SU-DHL-6 (cell line): ENCODE results near the gene LGALS4.
"Not testable (repeated sequence)": the region's sequence is repeated elsewhere in the genome, so short reads cannot be mapped to it uniquely, and the experiment has no call there.

ENCODE experiments used
- H2AFZ ChIP-seq: fragments of 200-600 bp; sonication (generic); 2 replicates; pipeline ENCODE4 v1.6.1; 2014; ENCODE audit warnings: low read depth, mild to moderate bottlenecking, moderate library complexity, mixed read lengths, antibody characterized with exemption, low read length; ENCODE audit not compliant: severe bottlenecking
- H3F3A ChIP-seq: fragments of 200-600 bp; shearing (Covaris generic); 2 replicates; pipeline ENCODE4 v1.6.0; 2016; ENCODE audit warnings: antibody characterized with exemption, mild to moderate bottlenecking; ENCODE audit not compliant: insufficient read depth
- H3K27ac ChIP-seq: fragments of 200-600 bp; sonication (generic); 2 replicates; pipeline ENCODE4 v1.5.1; 2016; ENCODE audit warnings: low read depth, mild to moderate bottlenecking, low read length, moderate library complexity, mixed read lengths
- H3K27me3 ChIP-seq: fragments of 200-600 bp; sonication (generic), shearing (Covaris generic); 2 replicates; pipeline ENCODE4 v1.6.0; 2014; ENCODE audit warnings: mild to moderate bottlenecking, low read length
- H3K36me3 ChIP-seq: fragments of 200-600 bp; sonication (generic); 2 replicates; pipeline ENCODE4 v1.6.1; 2014; ENCODE audit warnings: mild to moderate bottlenecking, low read length, mixed read lengths
- H3K4me2 ChIP-seq: fragments of 300-600, 200-600 bp; shearing (Covaris generic), sonication (generic); 2 replicates; pipeline ENCODE4 v1.6.0; 2014; ENCODE audit warnings: low read length, low read depth, mild to moderate bottlenecking; ENCODE audit not compliant: poor library complexity, severe bottlenecking
- H3K4me3 ChIP-seq: fragments of 200-600 bp; sonication (generic); 2 replicates; pipeline ENCODE4 v1.5.1; 2014; ENCODE audit warnings: antibody characterized with exemption, low read length, mild to moderate bottlenecking, mixed read lengths; ENCODE audit not compliant: insufficient read depth, poor library complexity, severe bottlenecking
- H3K79me2 ChIP-seq: fragments of 200-600 bp; sonication (generic); 2 replicates; pipeline ENCODE4 v1.6.1; 2014; ENCODE audit warnings: mild to moderate bottlenecking, low read length, moderate library complexity; ENCODE audit not compliant: insufficient read depth
- H3K9ac ChIP-seq: fragments of 200-600 bp; sonication (generic); 2 replicates; pipeline ENCODE4 v1.7.0; 2014; ENCODE audit warnings: mild to moderate bottlenecking, low read length
- H3K9me2 ChIP-seq: fragments of 200-600 bp; sonication (generic); replicated peaks from 2 replicates; pipeline ENCODE4 v1.6.1; 2014; ENCODE audit warnings: low read length; ENCODE audit not compliant: insufficient read depth
- H3K9me3 ChIP-seq: fragments of 200-600 bp; sonication (generic); 2 replicates; pipeline ENCODE4 v1.6.1; 2014; ENCODE audit warnings: low read length, mixed read lengths; ENCODE audit not compliant: insufficient read depth
- H4K20me1 ChIP-seq: fragments of 200-600 bp; sonication (generic); 2 replicates; pipeline ENCODE4 v1.6.1; 2014; ENCODE audit warnings: low read depth, mild to moderate bottlenecking, antibody characterized with exemption, low read length, moderate library complexity, mixed read lengths
- CTCF ChIP-seq: fragments of 200-600 bp; sonication (generic); IDR thresholded peaks from one replicate; pipeline ENCODE4 v1.5.1; 2017; ENCODE audit warnings: antibody characterized with exemption, mild to moderate bottlenecking, low read length, moderate library complexity; ENCODE audit not compliant: insufficient read depth, poor library complexity, severe bottlenecking
- EZH2phosphoT487 ChIP-seq: fragments of 200-600 bp; sonication (generic), shearing (Covaris generic); conservative IDR thresholded peaks from 2 replicates; pipeline ENCODE4 v1.6.1; 2018; ENCODE audit warnings: mild to moderate bottlenecking, antibody characterized with exemption, low read length, moderate library complexity, mixed read lengths

The LGALS4 gene

DNA sequence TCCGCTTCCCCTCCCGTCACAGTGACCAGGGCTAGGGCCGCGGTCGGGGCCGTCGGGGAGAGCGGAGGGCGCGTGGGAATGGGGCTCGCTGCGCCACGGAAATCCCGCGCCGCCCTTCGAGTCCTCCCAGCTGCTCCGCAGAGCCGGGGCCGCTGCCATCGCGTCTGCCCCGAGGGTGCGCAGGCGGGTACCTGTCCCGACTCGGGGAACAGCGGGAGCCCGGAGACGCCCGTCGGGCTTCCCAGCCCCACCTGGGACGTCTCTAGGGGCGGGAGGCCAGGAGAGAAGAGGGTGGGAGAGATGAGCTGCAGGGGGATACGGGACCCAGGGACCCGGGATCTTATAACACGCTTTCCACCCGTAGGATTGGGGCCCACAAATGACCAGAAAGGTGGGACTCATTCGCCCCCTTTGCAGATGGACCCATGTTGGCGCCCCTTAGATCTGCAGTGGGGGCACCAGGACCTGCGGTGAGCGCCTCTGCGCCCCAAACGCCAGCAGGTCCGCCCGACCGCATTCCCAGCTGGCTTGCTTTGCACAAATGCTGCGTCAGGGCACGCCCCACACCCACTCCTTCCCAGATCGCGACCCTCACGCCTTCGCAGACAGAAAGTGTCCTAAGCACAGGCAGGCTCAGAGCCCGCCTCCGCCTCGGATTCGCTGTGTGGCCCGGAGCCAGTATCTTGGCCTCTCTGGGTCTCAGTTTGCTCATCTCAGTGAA lies 42.4 kb downstream of the LGALS4 start:
- not testable (repeated sequence) for H4K20me1 ChIP-seq, H3K79me2 ChIP-seq, H3K9me2 ChIP-seq, H3K4me3 ChIP-seq, H3K27ac ChIP-seq, H3K36me3 ChIP-seq, H3K9me3 ChIP-seq, H3K4me2 ChIP-seq, H3K9ac ChIP-seq, H3K27me3 ChIP-seq, H3F3A ChIP-seq
- H2AFZ ChIP-seq = peak overlapping the region; percentile 98

- peak overlapping the region; percentile 98 for H2AFZ ChIP-seq
- no peaks in the 10 kb centered on the region for H3K27me3 ChIP-seq
- no peaks in the 10 kb centered on the region for H4K20me1 ChIP-seq
- H3K79me2 ChIP-seq = no peaks in the 10 kb centered on the region
- H3K36me3 ChIP-seq = no peaks in the 10 kb centered on the region
- H3K9ac ChIP-seq = peak overlapping the region; percentile 41; the same call in 1 of the 2 replicates
- H3K9me2 ChIP-seq = no peaks in the 10 kb centered on the region
- H3K4me2 ChIP-seq = peak overlapping the region; percentile 35
- no peak for TF ChIP-seq EZH2phosphoT487
- TF ChIP-seq CTCF = peak; percentile 45
- H3K4me3 ChIP-seq = no peak overlapping the region
- no peaks in the 10 kb centered on the region for H3K9me3 ChIP-seq
- H3K27ac ChIP-seq = no peak overlapping the region
- no peaks in the 10 kb centered on the region for H3F3A ChIP-seq
Measured at GRCh38 chr19:38769635-38770211, 43.0 kb downstream of the LGALS4 start.

DNA sequence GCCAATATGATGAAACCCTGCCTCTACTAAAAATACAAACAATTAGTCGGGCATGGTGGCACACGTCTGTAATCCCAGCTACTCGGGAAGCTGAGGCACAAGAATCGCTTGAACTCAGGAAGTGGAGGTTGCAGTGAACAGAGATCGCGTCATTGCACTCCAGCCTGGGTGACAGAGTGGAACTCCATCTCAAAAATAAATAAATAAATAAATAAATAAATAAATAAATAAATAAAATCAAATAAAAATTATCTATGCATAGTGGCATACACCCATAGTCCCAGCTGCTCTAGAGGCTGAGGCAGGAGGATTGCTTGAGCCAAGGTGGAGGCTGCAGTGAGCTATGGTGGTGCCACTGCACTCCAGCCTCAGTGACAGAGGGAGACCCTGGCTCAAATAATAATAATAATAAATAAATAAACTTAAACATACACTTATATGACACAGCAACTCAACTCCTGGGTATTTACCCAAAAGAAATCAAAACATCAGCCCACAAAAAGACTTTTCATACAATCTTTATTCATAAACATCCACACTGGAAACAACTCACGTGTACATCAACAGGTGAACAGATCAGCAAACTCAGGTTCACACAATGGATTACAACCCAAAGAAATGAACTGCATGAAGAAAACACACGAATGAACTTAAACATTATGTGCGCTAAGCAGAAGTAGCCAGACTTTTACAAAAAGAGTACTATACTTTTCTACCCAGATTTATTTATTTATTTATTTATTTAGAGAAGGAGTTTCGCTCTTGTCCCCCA lies 46.3 kb downstream of the LGALS4 start:
- Histone ChIP-seq H3K4me2 (no peak overlapping the region), H3K27me3 (no peaks in the 10 kb centered on the region), H3K9ac (no peak overlapping the region), H3K4me3 (no peak overlapping the region), H3K79me2 (no peaks in the 10 kb centered on the region), H4K20me1 (no peaks in the 10 kb centered on the region), H3K27ac (no peak overlapping the region), H3K9me2 (no peaks in the 10 kb centered on the region), H3K36me3 (no peaks in the 10 kb centered on the region), H3F3A (no peaks in the 10 kb centered on the region), H3K9me3 (no peaks in the 10 kb centered on the region), H2AFZ (no peak overlapping the region)
- TF ChIP-seq EZH2phosphoT487 (no peak), CTCF (no peak)

DNA sequence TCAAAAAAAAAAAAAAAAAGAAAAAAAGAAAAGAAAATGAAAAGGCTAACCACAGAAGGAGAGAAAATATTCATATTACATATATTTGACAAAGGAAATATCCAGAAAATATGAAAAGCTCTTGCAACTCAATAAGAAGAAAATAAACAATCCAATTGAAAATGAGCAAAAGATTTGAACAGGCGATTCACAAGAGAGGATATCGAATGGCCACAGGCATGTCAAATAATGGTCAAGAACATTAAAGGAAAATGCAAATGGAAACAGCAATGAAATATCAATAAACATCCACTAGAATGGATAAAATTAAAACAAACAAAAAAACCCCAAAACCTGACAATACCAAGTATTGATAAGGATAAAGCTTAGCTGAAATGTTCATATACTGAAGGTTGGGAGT lies 47.5 kb downstream of the LGALS4 start:
- TF ChIP-seq EZH2phosphoT487 = no peak
- no peak for TF ChIP-seq CTCF
- H2AFZ ChIP-seq = no peak overlapping the region

More for the DNA sequence above, 47.5 kb downstream of the LGALS4 start:
- H3K4me3 ChIP-seq = no peak overlapping the region
- no peaks in the 10 kb centered on the region for H3K79me2 ChIP-seq
- H3F3A ChIP-seq = no peaks in the 10 kb centered on the region
- no peaks in the 10 kb centered on the region for H3K9me3 ChIP-seq
- H3K9ac ChIP-seq = no peak overlapping the region
- H3K4me2 ChIP-seq = no peak overlapping the region
- H4K20me1 ChIP-seq = no peaks in the 10 kb centered on the region
- H3K27ac ChIP-seq = no peak overlapping the region
- H3K27me3 ChIP-seq = no peaks in the 10 kb centered on the region
- no peaks in the 10 kb centered on the region for H3K9me2 ChIP-seq
- no peaks in the 10 kb centered on the region for H3K36me3 ChIP-seq
